Gastroesophageal sphincter (tissue), 4 donors: ENCODE results near the gene CES4A. TPM values are rescaled to one million over a fixed set of nuclear protein-coding genes. Genes with fewer than 3 reads are reported as not detected.
"Not testable (repeated sequence)": the region's sequence is repeated elsewhere in the genome, so short reads cannot be mapped to it uniquely, and the experiment has no call there.

Experiments
- ATAC-seq: fragments of 150-250 bp; one replicate; pipeline ENCODE4 v1.9.1; 2016; ENCODE audit warnings: mild to moderate bottlenecking, moderate library complexity
- H3K27ac ChIP-seq, 4 donors: fragments of 200-600 bp; sonication (generic) in 3 of 4; 1 replicate in 3 of 4; 2 replicates in 1 of 4; pipeline ENCODE4 v1.5.1; 2016 to 2019
- H3K27me3 ChIP-seq: fragments of 200-600 bp; sonication (generic); one replicate; pipeline ENCODE4 v1.5.1; 2019
- H3K36me3 ChIP-seq, 2 donors: fragments of 200-600 bp; sonication (generic); one replicate each; pipeline ENCODE4 v1.5.1; 2019; ENCODE audit warnings: control low read depth in 1 of 2
- H3K4me1 ChIP-seq, 3 donors: fragments of 200-600 bp; sonication (generic); 1 replicate in 2 of 3; 2 replicates in 1 of 3; pipeline ENCODE4 v1.5.1; 2016 to 2019; ENCODE audit warnings: control low read depth in 2 of 3
- H3K4me3 ChIP-seq, 2 donors: fragments of 200-600 bp; sonication (generic); one replicate each; pipeline ENCODE4 v1.5.1; 2019; ENCODE audit warnings: mild to moderate bottlenecking in 1 of 2, moderate library complexity in 1 of 2
- H3K9me3 ChIP-seq, 3 donors: fragments of 200-600 bp; sonication (generic); one replicate each; pipeline ENCODE4 v1.5.1; 2017 to 2019; ENCODE audit warnings: control low read depth in 2 of 3
- EP300 ChIP-seq: sonication (generic); formaldehyde crosslinking; IDR thresholded peaks from one replicate; pipeline ENCODE4 v1.6.1; 2017; ENCODE audit warnings: antibody characterized with exemption, mild to moderate bottlenecking
- POLR2A ChIP-seq, 2 donors: fragments of 450-650 bp; IDR thresholded peaks; one replicate each; pipeline ENCODE4 v1.6.1; 2017; ENCODE audit warnings: antibody characterized with exemption in 2 of 2, mild to moderate bottlenecking in 2 of 2, moderate library complexity in 1 of 2
- POLR2AphosphoS5 ChIP-seq: sonication (generic); formaldehyde crosslinking; IDR thresholded peaks from one replicate; pipeline ENCODE4 v1.6.1; 2017; ENCODE audit warnings: antibody characterized with exemption
- WGBS, 2 donors: methylation state at CpG; one replicate each; pipeline ENCODE4 v1.1.5; 2018; ENCODE audit warnings: low coverage in 1 of 2; 5-methylcytosine and 5-hydroxymethylcytosine counted together
- total RNA-seq, 4 donors: library from RNA; depleted of rRNA; stranded (reverse); fragments of >200 nt; gene quantifications; one replicate each; pipeline ENCODE4 v1.1.0, GENCODE V29; 2016
- TF ChIP-seq, protein P1 (sequence below), 4 experiments: fragments of 200-600 bp in 2 of 4; fragments of 450-650 bp in 2 of 4; sonication (generic) in 1 of 4; IDR thresholded peaks; one replicate each; pipeline ENCODE4 v1.5.1; 2017 to 2019; ENCODE audit warnings: antibody characterized with exemption in 4 of 4, mild to moderate bottlenecking in 2 of 4, moderate library complexity in 2 of 4

The CES4A gene
- total RNA-seq, 4 donors from 2014 or later: 1.2 to 6.1 (median 2.6) TPM

GRCh38 chr16:66970775-66971720 is 17.3 kb upstream of the CES4A start:
- Histone ChIP-seq H3K27ac (no peak overlapping the region), H3K9me3 (no peaks in the 10 kb centered on the region), H3K36me3 (no peaks in the 10 kb centered on the region), H3K27me3 (peaks cover 9% of the 10 kb centered on the region), H3K4me3 (no peak overlapping the region), H3K4me1 (no peaks in the 10 kb centered on the region)
- 86 to 100% methylated on average over 1 of the region's 10 CpGs for WGBS, 2 donors
- ATAC-seq: no peak
- TF ChIP-seq EP300: no peak
- TF ChIP-seq, protein P1, sequence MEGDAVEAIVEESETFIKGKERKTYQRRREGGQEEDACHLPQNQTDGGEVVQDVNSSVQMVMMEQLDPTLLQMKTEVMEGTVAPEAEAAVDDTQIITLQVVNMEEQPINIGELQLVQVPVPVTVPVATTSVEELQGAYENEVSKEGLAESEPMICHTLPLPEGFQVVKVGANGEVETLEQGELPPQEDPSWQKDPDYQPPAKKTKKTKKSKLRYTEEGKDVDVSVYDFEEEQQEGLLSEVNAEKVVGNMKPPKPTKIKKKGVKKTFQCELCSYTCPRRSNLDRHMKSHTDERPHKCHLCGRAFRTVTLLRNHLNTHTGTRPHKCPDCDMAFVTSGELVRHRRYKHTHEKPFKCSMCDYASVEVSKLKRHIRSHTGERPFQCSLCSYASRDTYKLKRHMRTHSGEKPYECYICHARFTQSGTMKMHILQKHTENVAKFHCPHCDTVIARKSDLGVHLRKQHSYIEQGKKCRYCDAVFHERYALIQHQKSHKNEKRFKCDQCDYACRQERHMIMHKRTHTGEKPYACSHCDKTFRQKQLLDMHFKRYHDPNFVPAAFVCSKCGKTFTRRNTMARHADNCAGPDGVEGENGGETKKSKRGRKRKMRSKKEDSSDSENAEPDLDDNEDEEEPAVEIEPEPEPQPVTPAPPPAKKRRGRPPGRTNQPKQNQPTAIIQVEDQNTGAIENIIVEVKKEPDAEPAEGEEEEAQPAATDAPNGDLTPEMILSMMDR (IDR thresholded peaks at IDR 0.05): no peak
- no peak for TF ChIP-seq POLR2AphosphoS5
- TF ChIP-seq POLR2A (IDR thresholded peaks at IDR 0.05): no peak

DNA sequence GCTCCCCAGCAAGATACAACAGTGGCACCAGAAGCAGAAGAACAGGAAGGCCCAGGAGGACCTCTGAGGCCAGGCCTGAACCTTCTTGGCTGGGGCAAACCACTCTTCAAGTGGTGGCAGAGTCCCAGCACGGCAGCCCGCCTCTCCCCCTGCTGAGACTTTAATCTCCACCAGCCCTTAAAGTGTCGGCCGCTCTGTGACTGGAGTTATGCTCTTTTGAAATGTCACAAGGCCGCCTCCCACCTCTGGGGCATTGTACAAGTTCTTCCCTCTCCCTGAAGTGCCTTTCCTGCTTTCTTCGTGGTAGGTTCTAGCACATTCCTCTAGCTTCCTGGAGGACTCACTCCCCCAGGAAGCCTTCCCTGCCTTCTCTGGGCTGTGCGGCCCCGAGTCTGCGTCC is 15.4 kb upstream of the CES4A start:
- 54 to 96% methylated on average over 3 to 5 of the region's 9 CpGs for WGBS, 2 donors
- Histone ChIP-seq H3K27me3 (peaks cover 16% of the 10 kb centered on the region), H3K36me3 (no peaks in the 10 kb centered on the region), H3K4me3 (no peak overlapping the region), H3K9me3 (no peaks in the 10 kb centered on the region), H3K27ac (no peak overlapping the region), H3K4me1 (peaks cover 0 to 7% (median 0%) of the 10 kb centered on the region in 3 donors)
- no peak for ATAC-seq
- TF ChIP-seq, protein P1 (IDR thresholded peaks at IDR 0.05): no peak
- TF ChIP-seq EP300: no peak

GRCh38 chr16:66973716-66974115 is 14.7 kb upstream of the CES4A start:
- Histone ChIP-seq H3K27me3 (peaks cover 16% of the 10 kb centered on the region), H3K36me3 (no peaks in the 10 kb centered on the region)
- WGBS, 2 donors: no CpG with 5 or more reads among the region's 6 CpGs

GRCh38 chr16:66974156-66974931 is 14.0 kb upstream of the CES4A start:
- ATAC-seq, H3K27ac ChIP-seq, H3K4me3 ChIP-seq, H3K9me3 ChIP-seq, H3K36me3 ChIP-seq: not testable (repeated sequence)
- 83% methylated on average over 7 of the region's 32 CpGs; no CpG with 5 or more reads in 1 of the 2 donors for WGBS, 2 donors
- peaks cover 0 to 18% (median 0%) of the 10 kb centered on the region in 3 donors for H3K4me1 ChIP-seq
- peaks cover 16% of the 10 kb centered on the region for H3K27me3 ChIP-seq

More at GRCh38 chr16:66973716-66974115, 14.7 kb upstream of the CES4A start:
- TF ChIP-seq, protein P1 (IDR thresholded peaks at IDR 0.05): no peak
- TF ChIP-seq EP300 (no peak), POLR2A (IDR thresholded peaks at IDR 0.05) (no peak), POLR2AphosphoS5 (no peak)
- H3K4me1 ChIP-seq: peaks cover 0 to 11% (median 0%) of the 10 kb centered on the region in 3 donors
- no peak overlapping the region for H3K27ac ChIP-seq
- H3K4me3 ChIP-seq: no peak overlapping the region
- no peak for ATAC-seq
- H3K9me3 ChIP-seq: no peaks in the 10 kb centered on the region

DNA sequence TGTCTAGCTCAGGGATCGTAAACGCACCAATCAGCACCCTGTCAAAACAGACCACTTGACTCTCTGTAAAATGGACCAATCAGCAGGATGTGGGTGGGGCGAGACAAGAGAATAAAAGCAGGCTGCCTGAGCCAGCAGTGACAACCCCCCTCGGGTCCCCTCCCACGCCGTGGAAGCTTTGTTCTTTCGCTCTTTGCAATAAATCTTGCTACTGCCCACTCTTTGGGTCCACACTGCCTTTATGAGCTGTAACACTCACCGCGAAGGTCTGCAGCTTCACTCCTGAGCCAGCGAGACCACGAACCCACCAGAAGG is 13.5 kb upstream of the CES4A start:
- H3K36me3 ChIP-seq, H3K27ac ChIP-seq, H3K4me3 ChIP-seq, ATAC-seq, H3K9me3 ChIP-seq: not testable (repeated sequence)
- Histone ChIP-seq H3K27me3 (peaks cover 16% of the 10 kb centered on the region), H3K4me1 (peaks cover 0 to 21% (median 0%) of the 10 kb centered on the region in 3 donors)
- 0 to 57% methylated on average over 1 to 5 of the region's 11 CpGs for WGBS, 2 donors
